Measurements from ENCODE around the gene UAP1L1. TPM values are rescaled to one million over a fixed set of nuclear protein-coding genes. Genes with fewer than 3 reads are reported as not detected.

UAP1L1 gene
- total and polyA plus RNA-seq, 5 donors: 9.8 to 14.0 (median 12.2) TPM

GRCh38 chr9:137107982-137108381 is 30.7 kb downstream of the UAP1L1 start:
- Histone ChIP-seq H3K9me3 (ENCODE audit: control insufficient read depth, low read length) (no peaks in the 10 kb centered on the region), H3K27ac (ENCODE audit: low read length) (no peak overlapping the region), H3K4me3 (ENCODE audit: low read length) (no peak overlapping the region), H3K27me3 (ENCODE audit: control insufficient read depth, insufficient read depth) (no peaks in the 10 kb centered on the region), H3K4me1 (ENCODE audit: control insufficient read depth, insufficient read depth, low read length) (no peaks in the 10 kb centered on the region)
- DNase-seq (peak in 2 of 3 donors; percentile 32 to 53), ATAC-seq (no peak)
- 95% methylated on average over 17 of the region's 17 CpGs for WGBS
- intact Hi-C loops (cut with DNase I): no loop called here

GRCh38 chr9:137108608-137109249 is 31.4 kb downstream of the UAP1L1 start:
- Histone ChIP-seq H3K27ac (ENCODE audit: low read length) (no peak overlapping the region), H3K4me3 (ENCODE audit: low read length) (no peak overlapping the region), H3K9me3 (ENCODE audit: control insufficient read depth, low read length) (no peaks in the 10 kb centered on the region), H3K4me1 (ENCODE audit: control insufficient read depth, insufficient read depth, low read length) (no peaks in the 10 kb centered on the region), H3K27me3 (ENCODE audit: control insufficient read depth, insufficient read depth) (no peaks in the 10 kb centered on the region)
- DNase-seq: peak in 2 of 3 donors; percentile 40 to 44
- 87% methylated on average over 29 of the region's 29 CpGs for WGBS
- ATAC-seq: no peak
- intact Hi-C loops (cut with DNase I): no loop called here

GRCh38 chr9:137109250-137110146 is 32.2 kb downstream of the UAP1L1 start:
- Histone ChIP-seq H3K27ac (ENCODE audit: low read length) (no peak overlapping the region), H3K4me1 (ENCODE audit: control insufficient read depth, insufficient read depth, low read length) (no peaks in the 10 kb centered on the region), H3K9me3 (ENCODE audit: control insufficient read depth, low read length) (no peaks in the 10 kb centered on the region), H3K4me3 (ENCODE audit: low read length) (no peak overlapping the region), H3K27me3 (ENCODE audit: control insufficient read depth, insufficient read depth) (no peaks in the 10 kb centered on the region)
- ATAC-seq (peak in 1 of 2 donors; percentile 8), DNase-seq (peak in 2 of 3 donors; percentile 49 to 59)
- intact Hi-C loops (cut with DNase I): no loop called here
- WGBS: 79% methylated on average over 34 of the region's 34 CpGs

GRCh38 chr9:137110147-137110910 is 33.0 kb downstream of the UAP1L1 start:
- Histone ChIP-seq H3K9me3 (ENCODE audit: control insufficient read depth, low read length) (no peaks in the 10 kb centered on the region), H3K27me3 (ENCODE audit: control insufficient read depth, insufficient read depth) (no peaks in the 10 kb centered on the region), H3K27ac (ENCODE audit: low read length) (no peak overlapping the region), H3K4me1 (ENCODE audit: control insufficient read depth, insufficient read depth, low read length) (no peaks in the 10 kb centered on the region), H3K4me3 (ENCODE audit: low read length) (no peak overlapping the region)
- intact Hi-C loops (cut with DNase I): no loop called here
- 89% methylated on average over 38 of the region's 38 CpGs for WGBS
- DNase-seq (no peak), ATAC-seq (no peak)

- Histone ChIP-seq H3K9me3 (ENCODE audit: control insufficient read depth, low read length) (no peaks in the 10 kb centered on the region), H3K4me1 (ENCODE audit: control insufficient read depth, insufficient read depth, low read length) (no peaks in the 10 kb centered on the region), H3K27ac (ENCODE audit: low read length) (no peak overlapping the region), H3K27me3 (ENCODE audit: control insufficient read depth, insufficient read depth) (no peaks in the 10 kb centered on the region), H3K4me3 (ENCODE audit: low read length) (no peak overlapping the region)
- 84% methylated on average over 28 of the region's 28 CpGs for WGBS
- intact Hi-C loops (cut with DNase I): no loop called here
- DNase-seq (no peak), ATAC-seq (no peak)
These were observed 33.8 kb downstream of the UAP1L1 start for GRCh38 chr9:137110911-137111787.

- intact Hi-C loops (cut with DNase I): no loop called here
- 91% methylated on average over 35 of the region's 35 CpGs for WGBS
- Histone ChIP-seq H3K4me3 (ENCODE audit: low read length) (no peak overlapping the region), H3K9me3 (ENCODE audit: control insufficient read depth, low read length) (no peaks in the 10 kb centered on the region), H3K27ac (ENCODE audit: low read length) (no peak overlapping the region), H3K4me1 (ENCODE audit: control insufficient read depth, insufficient read depth, low read length) (no peaks in the 10 kb centered on the region), H3K27me3 (ENCODE audit: control insufficient read depth, insufficient read depth) (no peaks in the 10 kb centered on the region)
- ATAC-seq: no peak
- DNase-seq: no peak
These were observed 34.7 kb downstream of the UAP1L1 start for GRCh38 chr9:137111788-137112563.

- intact Hi-C loops (cut with DNase I): no loop called here
These were observed 35.5 kb downstream of the UAP1L1 start for GRCh38 chr9:137112564-137113384.

GRCh38 chr9:137113385-137114159 is 36.3 kb downstream of the UAP1L1 start:
- no peaks in the 10 kb centered on the region for H3K27me3 ChIP-seq (ENCODE audit: control insufficient read depth, insufficient read depth)
- peak overlapping the region; percentile 81 for H3K4me3 ChIP-seq (ENCODE audit: low read length)
- ATAC-seq (no peak), DNase-seq (peak in 2 of 3 donors; percentile 62 to 71)
- no peaks in the 10 kb centered on the region for H3K9me3 ChIP-seq (ENCODE audit: control insufficient read depth, low read length)
- H3K4me1 ChIP-seq (ENCODE audit: control insufficient read depth, insufficient read depth, low read length): no peaks in the 10 kb centered on the region
- 30% methylated on average over 61 of the region's 66 CpGs for WGBS
- intact Hi-C loops (cut with DNase I): no loop called here
- H3K27ac ChIP-seq (ENCODE audit: low read length): no peak overlapping the region

More at GRCh38 chr9:137112564-137113384, 35.5 kb downstream of the UAP1L1 start:
- ATAC-seq (no peak), DNase-seq (peak in 2 of 3 donors; percentile 50 to 67)
- Histone ChIP-seq H3K27me3 (ENCODE audit: control insufficient read depth, insufficient read depth) (no peaks in the 10 kb centered on the region), H3K9me3 (ENCODE audit: control insufficient read depth, low read length) (no peaks in the 10 kb centered on the region), H3K4me3 (ENCODE audit: low read length) (no peak overlapping the region), H3K4me1 (ENCODE audit: control insufficient read depth, insufficient read depth, low read length) (no peaks in the 10 kb centered on the region), H3K27ac (ENCODE audit: low read length) (no peak overlapping the region)
- 95% methylated on average over 42 of the region's 42 CpGs for WGBS

GRCh38 chr9:137114220-137114612 is 36.9 kb downstream of the UAP1L1 start:
- DNase-seq: peak in 2 of 3 donors; percentile 66 to 70
- Histone ChIP-seq H3K4me3 (ENCODE audit: low read length) (peak overlapping the region; percentile 81), H3K27me3 (ENCODE audit: control insufficient read depth, insufficient read depth) (no peaks in the 10 kb centered on the region), H3K9me3 (ENCODE audit: control insufficient read depth, low read length) (no peaks in the 10 kb centered on the region), H3K4me1 (ENCODE audit: control insufficient read depth, insufficient read depth, low read length) (no peaks in the 10 kb centered on the region), H3K27ac (ENCODE audit: low read length) (no peak overlapping the region)
- under 1% methylated on average over 45 of the region's 45 CpGs for WGBS
- no peak for ATAC-seq
- intact Hi-C loops (cut with DNase I): no loop called here
